Stimulated activated CD4-positive, alpha-beta T cell treated with anti-CD3 and anti-CD28 coated beads, Interleukin-1b, Interleukin-23, amount 100 ng/mL, for 24 hours (primary cell): ENCODE results near the gene NLRP9.

Experiments used
- DNase-seq, 4 experiments: peaks; one replicate each; pipeline ENCODE4 v3.0.0-alpha.2; 2020; ENCODE audit warnings: low read depth in 4 of 4, low spot score in 1 of 4

The NLRP9 gene

DNA sequence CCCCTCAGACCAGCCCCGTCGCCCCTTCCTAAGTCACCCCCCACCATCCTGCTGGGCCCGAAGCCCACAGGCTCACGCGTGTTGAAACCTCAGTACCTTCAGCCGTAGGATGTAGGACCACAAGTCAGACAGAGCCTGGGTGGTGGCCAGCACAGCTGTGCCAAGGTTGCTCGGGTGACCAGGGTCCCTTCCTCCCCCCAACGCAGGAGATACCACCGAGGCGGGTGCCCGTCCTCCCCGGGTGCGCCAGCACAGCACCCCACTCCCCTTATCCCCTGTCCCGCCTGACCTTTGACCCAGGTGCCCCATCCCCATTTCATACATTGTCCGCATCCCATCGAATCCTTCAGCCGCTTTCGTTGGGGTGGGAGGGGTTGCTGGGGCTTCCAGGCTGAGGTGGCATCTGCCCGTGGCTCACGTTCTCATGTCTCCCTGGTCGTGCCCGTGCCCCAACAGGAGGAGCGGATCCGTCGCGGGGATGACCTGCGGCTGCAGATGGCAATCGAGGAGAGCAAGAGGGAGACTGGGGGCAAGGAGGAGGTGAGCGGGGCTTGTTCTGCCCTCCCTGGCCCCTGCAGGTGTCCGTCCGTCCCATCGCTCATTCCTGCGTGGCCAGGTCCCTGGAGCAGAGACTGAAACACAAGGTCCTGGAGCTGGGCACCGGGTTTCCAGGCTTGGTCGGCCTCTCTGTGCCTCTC lies 48.6 kb downstream of the NLRP9 start:
- DNase-seq, result no peak

DNA sequence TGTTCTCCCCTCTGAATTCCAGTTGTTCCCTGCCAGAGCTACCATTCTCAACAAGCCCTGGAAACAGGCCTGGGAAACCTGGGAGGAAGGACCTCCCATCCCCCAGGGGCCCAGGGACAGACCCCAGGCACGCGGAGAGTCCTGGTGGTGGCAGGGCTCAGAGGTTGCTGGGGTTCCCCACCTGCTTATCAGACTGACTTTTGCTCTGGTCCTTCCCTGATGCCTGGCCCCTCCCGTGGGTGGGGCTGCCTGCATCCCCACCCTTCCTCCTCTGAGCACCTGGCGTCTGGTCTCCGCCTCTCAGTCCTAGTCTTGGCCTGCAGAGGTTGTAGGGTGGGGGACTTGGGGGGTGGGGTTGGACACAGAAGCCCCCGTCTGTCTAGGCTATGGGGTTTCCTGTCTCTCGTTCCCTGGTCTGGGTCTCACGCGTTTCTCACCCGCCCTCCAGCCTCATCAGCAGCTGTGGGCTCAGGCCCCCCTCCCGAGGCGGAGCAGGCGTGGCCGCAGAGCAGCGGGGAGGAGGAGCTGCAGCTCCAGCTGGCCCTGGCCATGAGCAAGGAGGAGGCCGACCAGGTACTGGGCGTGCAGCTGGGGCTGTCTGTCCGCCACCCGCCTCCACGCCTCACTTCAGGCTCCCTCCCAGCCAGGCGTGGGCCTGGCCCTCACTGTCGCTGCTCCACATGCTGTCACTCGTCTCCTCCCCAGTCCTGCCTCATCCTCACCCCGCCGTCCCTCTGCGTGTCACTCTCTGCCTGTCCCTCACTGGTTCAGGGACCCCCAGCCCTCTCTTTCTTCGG lies 49.6 kb downstream of the NLRP9 start:
- DNase-seq, result no peak

GRCh38 chr19:55687281-55688201 lies 50.7 kb downstream of the NLRP9 start:
- DNase-seq, result no peak

GRCh38 chr19:55686311-55687050 lies 51.7 kb downstream of the NLRP9 start:
- DNase-seq, result no peak

DNA sequence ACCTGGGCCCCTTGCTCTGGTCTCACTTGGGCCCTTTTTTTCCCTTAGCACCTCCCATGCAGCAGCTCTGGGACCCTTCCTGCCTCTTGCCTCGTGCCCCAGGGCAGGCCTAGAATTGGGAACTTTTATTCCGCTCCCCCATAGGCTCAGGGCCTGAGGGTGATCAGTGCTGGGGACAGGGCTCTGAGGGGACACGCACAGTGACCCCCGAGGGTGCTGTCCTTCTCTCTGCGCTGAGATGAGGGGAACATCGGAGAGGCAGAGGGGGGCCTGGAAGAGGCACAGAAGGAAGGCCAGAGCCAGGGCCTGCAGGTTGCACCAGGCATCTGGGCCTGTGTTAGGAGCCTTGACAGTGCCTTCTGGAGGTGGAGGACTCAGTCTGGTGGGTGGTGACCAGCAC lies 52.4 kb downstream of the NLRP9 start:
- DNase-seq, result no peak

GRCh38 chr19:55684946-55685681 lies 53.1 kb downstream of the NLRP9 start:
- DNase-seq, result no peak

DNA sequence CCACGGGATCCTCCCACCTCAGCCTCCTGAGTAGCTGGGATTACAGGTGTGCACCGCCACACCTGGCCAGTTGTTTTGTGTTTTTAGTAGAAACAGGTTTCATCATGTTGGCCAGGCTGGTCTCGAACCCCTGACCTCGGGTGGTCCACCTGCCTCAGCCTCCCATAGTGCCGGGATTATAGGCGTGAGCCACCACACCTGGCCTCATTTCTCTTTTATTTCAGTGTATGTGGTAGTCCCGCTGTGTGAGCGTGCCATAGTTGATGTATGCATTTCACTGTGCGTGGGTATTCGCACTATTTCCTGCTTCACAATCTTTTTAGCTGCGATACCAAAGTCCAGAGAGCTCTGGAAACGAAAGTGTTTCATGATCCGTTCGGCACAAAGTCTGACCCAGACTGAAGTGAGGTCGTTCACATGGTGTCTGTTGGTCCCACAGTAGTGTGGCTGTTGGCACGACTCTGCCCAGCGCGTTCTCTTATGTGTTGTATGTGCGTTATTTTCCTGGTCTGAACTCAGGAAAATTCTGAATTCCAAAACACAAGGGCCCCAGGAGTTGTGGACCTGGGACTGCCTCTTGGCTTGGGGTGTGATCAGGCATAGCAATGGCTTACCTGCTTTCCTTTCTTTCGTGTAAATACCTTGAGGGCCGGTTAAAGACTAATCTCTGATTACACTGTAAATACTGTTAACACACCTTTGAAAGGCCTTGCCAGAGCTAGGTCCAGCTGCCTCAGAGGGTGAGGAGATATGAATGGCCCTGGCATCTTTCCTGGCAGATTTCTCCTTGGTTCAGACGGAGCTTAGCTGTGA lies 54.5 kb downstream of the NLRP9 start:
- DNase-seq, result no peak

- no peak for DNase-seq
Measured at GRCh38 chr19:55681131-55682092, 56.8 kb downstream of the NLRP9 start.

GRCh38 chr19:55680339-55681130 lies 57.7 kb downstream of the NLRP9 start:
- no peak for DNase-seq

GRCh38 chr19:55679343-55680257 lies 58.6 kb downstream of the NLRP9 start:
- no peak for DNase-seq

DNA sequence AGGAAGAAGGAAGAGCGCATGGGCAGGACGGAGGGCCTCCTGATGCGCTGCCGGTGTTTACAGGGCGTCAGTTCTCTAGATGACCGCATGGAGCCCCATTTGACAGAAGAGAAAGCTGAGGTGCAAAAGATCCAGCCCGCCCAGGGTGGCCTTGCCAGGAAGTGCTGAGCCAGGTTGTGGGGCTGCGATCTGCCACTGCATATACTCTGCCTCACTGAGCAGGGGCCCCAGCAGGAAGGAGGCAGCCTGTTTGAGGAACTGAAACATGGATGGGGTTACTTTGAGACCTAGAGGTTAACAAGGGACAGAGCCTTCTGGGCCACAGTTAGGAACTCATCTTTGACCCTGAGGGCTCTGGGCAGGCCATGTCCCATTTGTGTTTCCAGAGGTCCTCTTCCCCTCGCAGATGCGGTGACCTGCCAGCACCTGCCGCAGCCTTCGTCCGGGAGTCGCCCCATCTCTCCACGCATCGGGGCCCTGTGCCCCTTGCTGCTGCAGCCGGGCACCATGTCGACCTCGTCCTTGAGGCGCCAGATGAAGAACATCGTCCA lies 60.0 kb downstream of the NLRP9 start:
- DNase-seq, result no peak

GRCh38 chr19:55677572-55678028 lies 60.6 kb downstream of the NLRP9 start:
- no peak for DNase-seq

DNA sequence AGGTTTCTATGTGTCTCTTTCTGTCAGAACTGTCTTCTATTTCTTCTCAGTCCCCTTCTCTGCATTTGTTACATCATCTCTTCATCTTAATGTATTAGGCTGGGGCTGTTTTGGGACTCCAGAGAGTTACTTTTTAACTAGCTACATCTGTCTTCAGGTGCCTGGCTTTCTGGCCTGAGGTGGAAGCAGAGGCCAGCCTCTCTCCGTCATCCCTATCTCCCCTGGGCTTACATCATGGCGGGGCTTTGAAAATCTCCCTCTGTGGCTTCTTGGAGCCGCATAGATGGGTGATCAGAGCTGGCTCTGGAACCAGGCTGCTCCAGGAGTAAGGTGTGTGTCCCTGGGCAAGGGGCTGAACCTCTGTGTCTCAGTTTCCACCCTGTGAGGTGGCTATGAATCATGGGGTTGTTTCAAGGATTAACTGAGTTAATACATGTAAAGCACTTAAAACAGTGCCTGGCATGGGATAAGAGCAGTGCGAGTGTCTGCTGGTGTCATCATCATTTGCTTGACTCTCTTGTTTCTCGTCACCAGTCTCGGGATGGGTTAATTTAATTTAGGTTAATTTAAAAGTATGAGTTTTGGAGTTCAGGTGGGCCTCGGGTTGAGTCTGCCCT lies 61.2 kb downstream of the NLRP9 start:
- no peak for DNase-seq

GRCh38 chr19:55676383-55676782 lies 61.8 kb downstream of the NLRP9 start:
- DNase-seq, result no peak

- no peak for DNase-seq
Measured at GRCh38 chr19:55675661-55676354, 62.4 kb downstream of the NLRP9 start.
